NB4 (cell line): Measurements from ENCODE around the gene TMEM221.

Source experiments
- CTCF ChIP-seq: IDR thresholded peaks from one replicate; pipeline ENCODE4 v1.5.1; 2012; ENCODE audit warnings: low read depth, low read length
- MAX ChIP-seq: IDR thresholded peaks from 2 replicates; pipeline ENCODE4 v1.6.1; 2011; ENCODE audit warnings: low read depth, low read length
- POLR2A ChIP-seq: IDR thresholded peaks from 2 replicates; pipeline ENCODE4 v1.6.1; 2011; ENCODE audit warnings: mild to moderate bottlenecking; ENCODE audit not compliant: insufficient read length; ENCODE audit errors: extremely low read depth

DNA sequence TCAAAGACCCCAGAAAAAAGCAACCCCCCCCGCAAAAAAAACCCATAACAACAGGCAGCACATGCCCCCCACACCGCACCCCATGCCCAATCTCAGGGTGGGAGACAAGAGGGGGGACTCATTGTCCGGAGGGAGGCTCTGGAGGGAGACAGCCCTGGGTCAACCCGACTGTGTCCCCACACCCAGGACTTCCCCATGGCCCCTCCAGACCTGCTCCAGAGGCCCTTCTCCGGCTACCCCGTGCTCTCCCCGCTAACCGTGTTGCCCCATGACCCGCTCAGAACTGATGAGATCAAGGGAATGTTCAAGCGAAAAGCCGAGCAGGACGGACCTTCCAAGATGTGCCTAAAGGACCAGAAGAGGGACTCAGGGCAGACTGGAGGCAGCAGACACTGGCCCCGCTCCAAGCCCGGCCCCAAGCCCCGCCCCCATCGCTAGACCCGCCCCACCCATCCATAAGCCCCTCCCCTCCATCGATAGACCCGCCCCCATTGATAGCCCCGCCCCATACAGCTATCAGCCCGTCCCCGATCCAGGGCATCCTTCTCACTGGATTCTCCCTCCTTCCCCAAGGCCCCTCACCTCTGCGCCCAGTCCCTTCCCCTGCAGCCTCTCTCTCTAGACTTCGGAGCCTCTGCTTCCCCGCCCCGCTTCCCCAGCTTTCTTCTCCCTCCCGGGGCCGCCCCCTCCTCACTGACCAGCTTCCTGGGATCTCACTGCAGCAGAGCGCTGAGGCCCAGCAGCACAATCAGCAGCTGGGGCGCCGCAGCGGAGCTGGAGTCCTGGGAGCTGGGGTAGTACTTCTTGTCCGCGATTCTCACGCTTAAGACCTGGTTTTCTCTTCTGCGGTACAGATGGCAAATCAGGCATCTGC, 45.2 kb downstream of the TMEM221 start:
- TF ChIP-seq CTCF = no peak
- TF ChIP-seq MAX = no peak
- no peak for TF ChIP-seq POLR2A
